ENCODE data around the gene TCHHL1. TPM values are rescaled to one million over a fixed set of nuclear protein-coding genes. Genes with fewer than 3 reads are reported as not detected.
A peak's percentile ranks its signal among the peaks of the same experiment; 100 is the strongest.

The TCHHL1 gene
- total and polyA plus RNA-seq, 10 of the 15 experiments (the other 5 are each of a cell fraction or from before 2014, with no cell fraction given) = not detected

GRCh38 chr1:152047730-152048415, 41.0 kb downstream of the TCHHL1 start (continued):
- no peak for TF ChIP-seq YY1 (IDR thresholded peaks at IDR 0.05; ENCODE audit: low read depth, low read length)
- TF ChIP-seq ZNF24 (IDR thresholded peaks at IDR 0.05) = no peak
- TF ChIP-seq SUZ12 (IDR thresholded peaks at IDR 0.05; ENCODE audit: unreplicated experiment) = no peak
- TF ChIP-seq TARDBP (IDR thresholded peaks at IDR 0.05; ENCODE audit: borderline replicate concordance) = no peak
- no peak for TF ChIP-seq SP1 (IDR thresholded peaks at IDR 0.05; ENCODE audit: low read depth, low read length)
- no peak for TF ChIP-seq MTA3 (IDR thresholded peaks at IDR 0.05; ENCODE audit: borderline replicate concordance, low read length)
- TF ChIP-seq SIN3A (IDR thresholded peaks at IDR 0.05; ENCODE audit: low read depth, low read length) = no peak
- TF ChIP-seq MEF2B (IDR thresholded peaks at IDR 0.05; ENCODE audit: partially characterized antibody, poor library complexity, severe bottlenecking) = no peak
- no peak for TF ChIP-seq NKRF (conservative IDR thresholded peaks at IDR 0.05)
- no peak for TF ChIP-seq PRDM15 (CRISPR knock-in tag; IDR thresholded peaks at IDR 0.05)
- TF ChIP-seq POLR2AphosphoS2 (IDR thresholded peaks at IDR 0.05; ENCODE audit: low read depth, low read length) = no peak
- no peak for TF ChIP-seq NFXL1 (IDR thresholded peaks at IDR 0.05; ENCODE audit: borderline replicate concordance)
- TF ChIP-seq, protein P1, sequence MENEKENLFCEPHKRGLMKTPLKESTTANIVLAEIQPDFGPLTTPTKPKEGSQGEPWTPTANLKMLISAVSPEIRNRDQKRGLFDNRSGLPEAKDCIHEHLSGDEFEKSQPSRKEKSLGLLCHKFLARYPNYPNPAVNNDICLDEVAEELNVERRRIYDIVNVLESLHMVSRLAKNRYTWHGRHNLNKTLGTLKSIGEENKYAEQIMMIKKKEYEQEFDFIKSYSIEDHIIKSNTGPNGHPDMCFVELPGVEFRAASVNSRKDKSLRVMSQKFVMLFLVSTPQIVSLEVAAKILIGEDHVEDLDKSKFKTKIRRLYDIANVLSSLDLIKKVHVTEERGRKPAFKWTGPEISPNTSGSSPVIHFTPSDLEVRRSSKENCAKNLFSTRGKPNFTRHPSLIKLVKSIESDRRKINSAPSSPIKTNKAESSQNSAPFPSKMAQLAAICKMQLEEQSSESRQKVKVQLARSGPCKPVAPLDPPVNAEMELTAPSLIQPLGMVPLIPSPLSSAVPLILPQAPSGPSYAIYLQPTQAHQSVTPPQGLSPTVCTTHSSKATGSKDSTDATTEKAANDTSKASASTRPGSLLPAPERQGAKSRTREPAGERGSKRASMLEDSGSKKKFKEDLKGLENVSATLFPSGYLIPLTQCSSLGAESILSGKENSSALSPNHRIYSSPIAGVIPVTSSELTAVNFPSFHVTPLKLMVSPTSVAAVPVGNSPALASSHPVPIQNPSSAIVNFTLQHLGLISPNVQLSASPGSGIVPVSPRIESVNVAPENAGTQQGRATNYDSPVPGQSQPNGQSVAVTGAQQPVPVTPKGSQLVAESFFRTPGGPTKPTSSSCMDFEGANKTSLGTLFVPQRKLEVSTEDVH (IDR thresholded peaks at IDR 0.05; ENCODE audit: low read depth, partially characterized antibody) = no peak
- no peak for TF ChIP-seq HDAC2 (IDR thresholded peaks at IDR 0.05)
- TF ChIP-seq SIX5 (IDR thresholded peaks at IDR 0.05; ENCODE audit: low read depth, low read length, severe bottlenecking) = no peak
- peak; percentile 81 for TF ChIP-seq CREB1 (IDR thresholded peaks at IDR 0.05; ENCODE audit: low read depth)
- no peak for TF ChIP-seq HCFC1 (IDR thresholded peaks at IDR 0.05; ENCODE audit: low read length)
- no peak; the same call in 1 of the 2 replicates for TF ChIP-seq EED (IDR thresholded peaks at IDR 0.05; ENCODE audit: low read depth)
- TF ChIP-seq POU2F2 (IDR thresholded peaks at IDR 0.05; ENCODE audit: borderline replicate concordance, low read depth, low read length) = peak; percentile 21; the same call in 1 of the 3 replicates
- TF ChIP-seq, protein P2, sequence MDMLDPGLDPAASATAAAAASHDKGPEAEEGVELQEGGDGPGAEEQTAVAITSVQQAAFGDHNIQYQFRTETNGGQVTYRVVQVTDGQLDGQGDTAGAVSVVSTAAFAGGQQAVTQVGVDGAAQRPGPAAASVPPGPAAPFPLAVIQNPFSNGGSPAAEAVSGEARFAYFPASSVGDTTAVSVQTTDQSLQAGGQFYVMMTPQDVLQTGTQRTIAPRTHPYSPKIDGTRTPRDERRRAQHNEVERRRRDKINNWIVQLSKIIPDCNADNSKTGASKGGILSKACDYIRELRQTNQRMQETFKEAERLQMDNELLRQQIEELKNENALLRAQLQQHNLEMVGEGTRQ (IDR thresholded peaks at IDR 0.05; ENCODE audit: borderline replicate concordance, low read depth, low read length) = no peak
- peak; percentile 52 for TF ChIP-seq SPI1 (IDR thresholded peaks at IDR 0.05; ENCODE audit: borderline replicate concordance, insufficient read depth, low read depth, low read length)
- 0 out of 2 replicates have a peak, but pooled peaks have one; percentile 38 for TF ChIP-seq DPF2 (IDR thresholded peaks at IDR 0.05)
